Measurements from ENCODE around the gene GHITM.
A peak's percentile ranks its signal among the peaks of the same experiment; 100 is the strongest.

- TF ChIP-seq POLR2A (IDR thresholded peaks at IDR 0.05; ENCODE audit: low read length) (peak; percentile 96), GATA1 (IDR thresholded peaks at IDR 0.05; ENCODE audit: low read depth, low read length) (no peak)
Measured at GRCh38 chr10:84139126-84140035, at the start of gene GHITM.

Data from erythroblast (primary cell).